IMR-90 (cell line): ENCODE results near the gene PODXL. TPM values are rescaled to one million over a fixed set of nuclear protein-coding genes. Genes with fewer than 3 reads are reported as not detected.
A peak's percentile ranks its signal among the peaks of the same experiment; 100 is the strongest.

ENCODE experiments used
- ATAC-seq: fragments of 200-7000 bp; cut with Tn5 transposase; 2 replicates; pipeline ENCODE4 v1.9.1; 2020; ENCODE audit warnings: low read depth, mild to moderate bottlenecking, moderate library complexity
- BruUV-seq: library from RNA; stranded (reverse); fragments of 400-500 nt; replicated peaks from 2 replicates; lab custom pipeline; 2021; lab: Mats Ljungman, UMichigan
- CTCF ChIA-PET: fragments of 300-600 bp; formaldehyde crosslinking; extraction: SDS; loops from one replicate; lab custom pipeline; 2021; ENCODE audit warnings: antibody characterized with exemption; lab: Yijun Ruan, JAX
- POLR2A ChIA-PET: fragments of 300-600 bp; sonication (Branson Sonifier 250); formaldehyde crosslinking; loops from one replicate; lab custom pipeline; 2022; ENCODE audit warnings: antibody characterized with exemption; ENCODE audit not compliant: unreplicated experiment; lab: Charles Lee
- DNase-seq: peaks from one replicate; pipeline ENCODE4 v3.0.0; 2013
- H2AFZ ChIP-seq: replicated peaks from 2 replicates; pipeline ENCODE3; 2013; ENCODE audit warnings: low read length, mild to moderate bottlenecking; ENCODE audit not compliant: poor library complexity
- H2AK5ac ChIP-seq: 2 replicates; pipeline ENCODE4 v1.6.1; 2013; ENCODE audit warnings: low read depth, low read length, inconsistent platforms
- H2AK9ac ChIP-seq: replicated peaks from 2 replicates; pipeline ENCODE3; 2013; ENCODE audit warnings: mild to moderate bottlenecking, low read depth, low read length, moderate library complexity; ENCODE audit not compliant: poor library complexity
- H2BK120ac ChIP-seq: 2 replicates; pipeline ENCODE4 v1.6.1; 2013; ENCODE audit warnings: low read depth, low read length, inconsistent platforms
- H2BK15ac ChIP-seq: 3 replicates; pipeline ENCODE4 v1.6.1; 2013; ENCODE audit warnings: low read depth, low read length, inconsistent platforms
- H2BK20ac ChIP-seq: 2 replicates; pipeline ENCODE4 v1.6.1; 2013; ENCODE audit warnings: low read depth, mild to moderate bottlenecking, inconsistent platforms, low read length, moderate library complexity
- H2BK5ac ChIP-seq: 2 replicates; pipeline ENCODE4 v1.6.1; 2013; ENCODE audit warnings: mild to moderate bottlenecking, low read depth, low read length, inconsistent platforms; ENCODE audit not compliant: poor library complexity, severe bottlenecking
- H3K14ac ChIP-seq: replicated peaks from 2 replicates; pipeline ENCODE4 v1.6.1; 2013; ENCODE audit warnings: low read depth, low read length, inconsistent platforms
- H3K18ac ChIP-seq: 2 replicates; pipeline ENCODE4 v1.6.1; 2013; ENCODE audit warnings: low read depth, low read length, control low read depth
- H3K23ac ChIP-seq: 2 replicates; pipeline ENCODE4 v1.6.1; 2013; ENCODE audit warnings: low read depth, low read length, inconsistent platforms
- H3K27ac ChIP-seq: 2 replicates; pipeline ENCODE4 v1.5.1; 2013; ENCODE audit warnings: mild to moderate bottlenecking, control low read depth, low read length; ENCODE audit not compliant: insufficient read depth
- H3K27me3 ChIP-seq: 2 replicates; pipeline ENCODE4 v1.6.1; 2013; ENCODE audit warnings: low read length; ENCODE audit not compliant: control insufficient read depth, insufficient read depth
- H3K36me3 ChIP-seq: 2 replicates; pipeline ENCODE4 v1.6.1; 2013; ENCODE audit warnings: low read length, mixed read lengths; ENCODE audit not compliant: control insufficient read depth, insufficient read depth
- H3K4ac ChIP-seq: 2 replicates; pipeline ENCODE4 v1.6.1; 2013; ENCODE audit warnings: low read depth, low read length, inconsistent platforms
- H3K4me1 ChIP-seq: 2 replicates; pipeline ENCODE4 v1.6.1; 2013; ENCODE audit warnings: low read length, mixed read lengths; ENCODE audit not compliant: control insufficient read depth, insufficient read depth
- H3K4me2 ChIP-seq: 2 replicates; pipeline ENCODE4 v1.6.1; 2013; ENCODE audit warnings: low read depth, mild to moderate bottlenecking, control low read depth, low read length, moderate library complexity
- H3K4me3 ChIP-seq: 2 replicates; pipeline ENCODE4 v1.5.1; 2013; ENCODE audit warnings: low read depth, mild to moderate bottlenecking, control low read depth, low read length, moderate library complexity; ENCODE audit not compliant: insufficient read depth
- H3K56ac ChIP-seq: 2 replicates; pipeline ENCODE4 v1.6.1; 2013; ENCODE audit warnings: low read length, inconsistent platforms; ENCODE audit not compliant: insufficient read depth; ENCODE audit errors: extremely low read depth
- H3K79me1 ChIP-seq, 2 experiments: 2 replicates each; pipeline ENCODE4 v1.6.1; 2013; ENCODE audit warnings: low read length in 2 of 2, inconsistent platforms in 1 of 2, low read depth in 1 of 2
- H3K9ac ChIP-seq: 2 replicates; pipeline ENCODE4 v1.6.1; 2013; ENCODE audit warnings: low read depth, low read length, control low read depth
- H3K9me1 ChIP-seq: 2 replicates; pipeline ENCODE4 v1.6.1; 2013; ENCODE audit warnings: low read length, inconsistent platforms; ENCODE audit not compliant: insufficient read depth
- H3K9me3 ChIP-seq: 2 replicates; pipeline ENCODE4 v1.6.1; 2013; ENCODE audit warnings: low read length; ENCODE audit not compliant: control insufficient read depth, insufficient read depth
- H4K20me1 ChIP-seq: 2 replicates; pipeline ENCODE4 v1.6.1; 2013; ENCODE audit warnings: low read length, inconsistent platforms; ENCODE audit not compliant: insufficient read depth
- H4K5ac ChIP-seq: 2 replicates; pipeline ENCODE4 v1.6.1; 2013; ENCODE audit warnings: mild to moderate bottlenecking, low read depth, low read length, control low read depth
- H4K8ac ChIP-seq, 2 experiments: 2 replicates each; pipeline ENCODE4 v1.6.1; 2013; ENCODE audit warnings: low read depth in 2 of 2, low read length in 2 of 2, control low read depth in 1 of 2, inconsistent platforms in 1 of 2
- H4K91ac ChIP-seq: 2 replicates; pipeline ENCODE4 v1.6.1; 2013; ENCODE audit warnings: low read depth, low read length, inconsistent platforms; ENCODE audit not compliant: insufficient read depth
- BHLHE40 ChIP-seq: fragments of 150-350 bp; IDR thresholded peaks from 2 replicates; pipeline ENCODE4 v1.6.1; 2016; ENCODE audit warnings: mild to moderate bottlenecking, low read depth, low read length
- MAZ ChIP-seq: IDR thresholded peaks from 2 replicates; pipeline ENCODE4 v1.6.1; 2012; ENCODE audit warnings: low read depth, mild to moderate bottlenecking, low read length, improper control_type of control experiment, moderate library complexity, borderline replicate concordance
- MXI1 ChIP-seq: IDR thresholded peaks from 2 replicates; pipeline ENCODE4 v1.6.1; 2012; ENCODE audit warnings: low read depth, mild to moderate bottlenecking, low read length, moderate library complexity, borderline replicate concordance
- NFE2L2 ChIP-seq: fragments of 150-350 bp; IDR thresholded peaks from 2 replicates; pipeline ENCODE4 v1.6.1; 2016; ENCODE audit warnings: low read depth, mild to moderate bottlenecking, low read length
- RAD21 ChIP-seq: IDR thresholded peaks from 2 replicates; pipeline ENCODE4 v1.6.1; 2012; ENCODE audit warnings: low read length, improper control_type of control experiment
- RCOR1 ChIP-seq: IDR thresholded peaks from 2 replicates; pipeline ENCODE4 v1.6.1; 2012; ENCODE audit warnings: mild to moderate bottlenecking, low read length, improper control_type of control experiment; ENCODE audit not compliant: insufficient replicate concordance
- SMC3 ChIP-seq: fragments of 150-350 bp; IDR thresholded peaks from 2 replicates; pipeline ENCODE4 v1.6.1; 2016; ENCODE audit warnings: low read depth, mild to moderate bottlenecking, antibody characterized with exemption, low read length, moderate library complexity
- WGBS, 2 experiments: methylation state at CpG; one replicate each; pipeline versions ENCODE4 v1.1.5 to v1.1.7; 2013; ENCODE audit warnings: missing lambda C conversion rate in 2 of 2; ENCODE audit not compliant: insufficient read length in 1 of 2; ENCODE audit errors: extremely low coverage in 2 of 2; 5-methylcytosine and 5-hydroxymethylcytosine counted together
- dilution Hi-C: fragments of 300-500 bp; cut with HindIII; formaldehyde crosslinking; loops from one replicate; pipeline ENCODE4 v1.14.3; 2018; ENCODE audit warnings: low sequenced_read_pairs; ENCODE audit not compliant: unreplicated experiment
- in situ Hi-C: fragments of 300-500 bp; cut with MboI; formaldehyde crosslinking; loops from 3 replicates; pipeline ENCODE4 v1.14.3; 2019; ENCODE audit warnings: low sequenced_read_pairs, inconsistent platforms, mixed read lengths
- intact Hi-C: fragments of 100-400 bp; cut with micrococcal nuclease; formaldehyde crosslinking; loops from 2 replicates; pipeline ENCODE4 v1.10.0; 2022
- polyA plus RNA-seq, 3 experiments: library from polyadenylated mRNA; depleted of rRNA; stranded (reverse); fragments of >200 nt; gene quantifications; 2 replicates each; pipeline ENCODE4 v1.2.3, GENCODE V29; 2012; ENCODE audit warnings: low replicate concordance in 1 of 3
- total RNA-seq: library from RNA; depleted of rRNA; stranded (reverse); fragments of >200 nt; gene quantifications from 2 replicates; pipeline ENCODE4 v1.2.3, GENCODE V29; 2012
- TF ChIP-seq, protein P1 (sequence below): conservative IDR thresholded peaks from 2 replicates; pipeline ENCODE4 v1.5.1; 2012; ENCODE audit warnings: mild to moderate bottlenecking, low read depth, low read length, improper control_type of control experiment

Gene PODXL
- total and polyA plus RNA-seq, 2 of the 4 experiments (the other 2 are of a cell fraction): 1.3 to 3.8 TPM

- H3K9me1 ChIP-seq: peaks cover 8% of the 10 kb centered on the region; the same call in 1 of the 2 replicates
- H3K27ac ChIP-seq: no peak overlapping the region
- BruUV-seq: no TSS peak
- H3K18ac ChIP-seq: no peak overlapping the region
- H4K5ac ChIP-seq: no peak overlapping the region
- H3K9me3 ChIP-seq: no peaks in the 10 kb centered on the region
- no peak overlapping the region for H3K4ac ChIP-seq
- H3K27me3 ChIP-seq: peaks cover 2% of the 10 kb centered on the region; the same call in 1 of the 2 replicates
- H2BK20ac ChIP-seq: no peak overlapping the region
- H2BK15ac ChIP-seq: no peak overlapping the region
- no peak overlapping the region for H3K56ac ChIP-seq
- H3K9ac ChIP-seq: no peak overlapping the region
- TF ChIP-seq SMC3 (peak; percentile 9; the same call in 1 of the 2 replicates), NFE2L2 (no peak), MAZ (no peak), MXI1 (no peak), RCOR1 (no peak), BHLHE40 (no peak), RAD21 (peak; percentile 38)
- TF ChIP-seq, protein P1, sequence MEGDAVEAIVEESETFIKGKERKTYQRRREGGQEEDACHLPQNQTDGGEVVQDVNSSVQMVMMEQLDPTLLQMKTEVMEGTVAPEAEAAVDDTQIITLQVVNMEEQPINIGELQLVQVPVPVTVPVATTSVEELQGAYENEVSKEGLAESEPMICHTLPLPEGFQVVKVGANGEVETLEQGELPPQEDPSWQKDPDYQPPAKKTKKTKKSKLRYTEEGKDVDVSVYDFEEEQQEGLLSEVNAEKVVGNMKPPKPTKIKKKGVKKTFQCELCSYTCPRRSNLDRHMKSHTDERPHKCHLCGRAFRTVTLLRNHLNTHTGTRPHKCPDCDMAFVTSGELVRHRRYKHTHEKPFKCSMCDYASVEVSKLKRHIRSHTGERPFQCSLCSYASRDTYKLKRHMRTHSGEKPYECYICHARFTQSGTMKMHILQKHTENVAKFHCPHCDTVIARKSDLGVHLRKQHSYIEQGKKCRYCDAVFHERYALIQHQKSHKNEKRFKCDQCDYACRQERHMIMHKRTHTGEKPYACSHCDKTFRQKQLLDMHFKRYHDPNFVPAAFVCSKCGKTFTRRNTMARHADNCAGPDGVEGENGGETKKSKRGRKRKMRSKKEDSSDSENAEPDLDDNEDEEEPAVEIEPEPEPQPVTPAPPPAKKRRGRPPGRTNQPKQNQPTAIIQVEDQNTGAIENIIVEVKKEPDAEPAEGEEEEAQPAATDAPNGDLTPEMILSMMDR: peak; percentile 79
- H2AK5ac ChIP-seq: no peak overlapping the region
- ChIA-PET CTCF (interaction anchor here (0.6 kb wide), 1 partner anchor 111 kb away, joined by 3 read pairs; no protein-coding TSS in a partner anchor), POLR2A (no interaction called here)
- WGBS, 2 experiments: 92% methylated on average over 2 of the region's 12 CpGs; no CpG with 5 or more reads in 1 of the 2 experiments
- dilution Hi-C loops (no loop called here), in situ Hi-C loops (loop anchor here (10.0 kb wide), 1 partner anchor 108 kb away; no protein-coding TSS in a partner anchor), intact Hi-C loops (no loop called here)
- H3K4me3 ChIP-seq: no peak overlapping the region
- H3K4me1 ChIP-seq: no peaks in the 10 kb centered on the region
- no peak overlapping the region for H4K91ac ChIP-seq
- no peak overlapping the region for H2AK9ac ChIP-seq
- H3K79me1 ChIP-seq: peaks cover 0 to 29% of the 10 kb centered on the region in 2 experiments; a peak in 3 of 4 replicates
- H4K20me1 ChIP-seq: no peaks in the 10 kb centered on the region
- no peak overlapping the region for H4K8ac ChIP-seq
- H3K36me3 ChIP-seq: no peaks in the 10 kb centered on the region
- H3K23ac ChIP-seq: no peak overlapping the region
- no peak overlapping the region for H2BK120ac ChIP-seq
- no peak overlapping the region for H3K4me2 ChIP-seq
- peak overlapping the region; percentile 38 for H2AFZ ChIP-seq
- ATAC-seq (no peak), DNase-seq (no peak)
- no peak overlapping the region for H3K14ac ChIP-seq
- no peak overlapping the region for H2BK5ac ChIP-seq
Measured at GRCh38 chr7:131546583-131547141, 9.8 kb downstream of the PODXL start.
